HG03521 (cell line): ENCODE data around the gene S100P.

Experiments
- ATAC-seq: cut with Tn5 transposase; IDR thresholded peaks from one replicate; pipeline ENCODE4 v1.9.1; 2021; ENCODE audit warnings: mild to moderate bottlenecking, moderate library complexity; ENCODE audit not compliant: unreplicated experiment

The S100P gene

DNA sequence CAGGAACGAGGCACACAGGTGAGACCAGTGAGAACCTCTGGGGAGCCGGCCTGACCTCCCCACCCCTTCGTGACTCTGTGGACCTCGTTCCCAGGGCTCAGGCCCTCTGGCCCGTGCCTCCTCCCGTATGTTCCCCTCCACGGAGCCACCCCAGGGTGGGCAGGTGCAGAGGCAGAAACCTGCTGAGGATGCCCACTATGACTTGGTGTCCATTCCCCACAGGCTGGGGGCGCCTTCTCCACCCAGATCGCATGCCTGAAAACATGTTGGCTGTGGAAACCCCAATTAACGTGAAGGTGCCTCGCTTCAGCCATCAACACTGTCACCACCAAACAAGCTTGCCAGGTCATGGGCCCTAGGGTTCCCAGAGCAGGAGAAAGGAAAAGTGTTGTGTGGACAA lies 49.3 kb downstream of the S100P start:
- ATAC-seq: no peak
